Immature natural killer cell (primary cell): ENCODE measurements around the gene GPR143. TPM values are rescaled to one million over a fixed set of nuclear protein-coding genes. Genes with fewer than 3 reads are reported as not detected.
"Not testable (repeated sequence)": the region's sequence is repeated elsewhere in the genome, so short reads cannot be mapped to it uniquely, and the experiment has no call there.

Experiments used
- DNase-seq, 3 donors: peaks; one replicate each; pipeline ENCODE4 v3.0.0; 2022; ENCODE audit warnings: mixed read lengths in 1 of 3
- H3K27ac Mint-ChIP-seq, 6 donors: one replicate each; pipeline ENCODE4 v1.8.0; 2020; ENCODE audit warnings: mixed read lengths in 6 of 6, mild to moderate bottlenecking in 5 of 6, inconsistent platforms in 4 of 6, moderate library complexity in 3 of 6
- H3K27me3 Mint-ChIP-seq, 3 donors: one replicate each; pipeline ENCODE4 v1.8.0; 2020 to 2021; ENCODE audit warnings: low read depth in 3 of 3, mild to moderate bottlenecking in 3 of 3, mixed read lengths in 3 of 3, moderate library complexity in 3 of 3, inconsistent platforms in 1 of 3
- H3K36me3 Mint-ChIP-seq, 3 donors: one replicate each; pipeline ENCODE4 v1.8.0; 2020; ENCODE audit warnings: mixed read lengths in 3 of 3, inconsistent platforms in 2 of 3, mild to moderate bottlenecking in 2 of 3
- H3K4me1 Mint-ChIP-seq, 2 donors: one replicate each; pipeline ENCODE4 v1.8.0; 2020; ENCODE audit warnings: inconsistent platforms in 2 of 2, mild to moderate bottlenecking in 2 of 2, mixed read lengths in 2 of 2, moderate library complexity in 1 of 2
- H3K4me3 Mint-ChIP-seq, 5 donors: one replicate each; pipeline ENCODE4 v1.8.0; 2020; ENCODE audit warnings: mild to moderate bottlenecking in 5 of 5, mixed read lengths in 5 of 5, inconsistent platforms in 3 of 5, moderate library complexity in 3 of 5
- H3K9me3 Mint-ChIP-seq, 6 donors: one replicate each; pipeline ENCODE4 v1.8.0; 2020; ENCODE audit warnings: mild to moderate bottlenecking in 6 of 6, mixed read lengths in 6 of 6, inconsistent platforms in 4 of 6, moderate library complexity in 3 of 6
- polyA plus RNA-seq, 3 donors: library from polyadenylated mRNA; unstranded; fragments of 300-500 nt; fragmentation: Illumina TruSeq; gene quantifications; one replicate each; pipeline ENCODE4 v1.2.3, GENCODE V29; 2021

Gene GPR143
- polyA plus RNA-seq, 3 donors from 2014 or later, result 0.18 TPM; not detected in 2

DNA sequence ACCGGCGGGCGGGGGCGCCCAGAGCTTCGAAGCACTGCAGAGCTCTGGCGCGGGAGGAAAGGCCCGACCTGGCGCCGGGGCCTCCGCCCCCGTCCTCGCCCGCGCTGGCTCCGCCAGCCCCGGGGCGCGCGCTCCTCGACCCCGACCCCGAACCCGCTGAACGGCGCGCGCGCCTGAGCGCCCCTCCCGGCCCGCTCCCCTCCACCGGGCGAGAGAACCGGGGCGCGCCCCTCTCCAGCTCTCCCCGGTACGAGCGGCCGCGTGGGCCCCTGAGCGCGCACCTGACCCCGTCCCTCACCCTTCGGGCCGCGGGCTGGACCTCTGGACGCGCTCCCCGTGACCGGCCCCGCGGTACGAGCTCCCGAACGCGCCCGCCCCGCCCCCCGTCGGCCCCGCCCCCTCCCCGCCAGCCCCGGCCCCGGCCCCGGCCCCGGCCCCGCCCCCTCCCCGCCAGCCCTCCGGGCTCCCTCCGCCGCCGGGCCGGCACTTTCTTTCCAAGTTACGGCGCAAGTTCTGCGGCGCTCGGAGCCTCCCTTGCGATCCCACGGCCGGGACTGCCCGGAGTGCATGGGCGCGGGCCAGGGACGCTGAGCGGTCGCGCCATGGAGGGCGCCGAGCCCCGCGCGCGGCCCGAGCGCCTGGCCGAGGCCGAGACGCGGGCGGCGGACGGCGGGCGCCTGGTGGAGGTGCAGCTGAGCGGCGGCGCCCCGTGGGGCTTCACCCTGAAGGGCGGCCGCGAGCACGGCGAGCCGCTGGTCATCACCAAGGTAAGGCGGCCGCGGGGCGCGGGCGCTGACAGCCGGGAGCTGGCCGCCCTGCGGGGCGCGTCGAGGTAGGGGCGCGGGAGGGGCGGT, 20.5 kb upstream of the GPR143 start, which contains the start of gene SHROOM2:
Gene SHROOM2 (plus strand): TSS at position 486 of the 854 bp plus-strand sequence. CDS start 117 bp downstream, at position 603.
- no peak for DNase-seq
- Mint-ChIP-seq H3K27me3 (peaks cover 2 to 32% (median 8%) of the 10 kb centered on the region in 3 donors), H3K9me3 (peaks cover 0 to 3% (median 0%) of the 10 kb centered on the region in 6 donors), H3K4me1 (peaks cover 0 to 7% of the 10 kb centered on the region in 2 donors), H3K36me3 (no peaks in the 10 kb centered on the region), H3K4me3 (peak within 1 kb of the TSS in 4 of 5 donors; percentile 30 to 63 (median 59)), H3K27ac (no peak within 1 kb of the TSS)

DNA sequence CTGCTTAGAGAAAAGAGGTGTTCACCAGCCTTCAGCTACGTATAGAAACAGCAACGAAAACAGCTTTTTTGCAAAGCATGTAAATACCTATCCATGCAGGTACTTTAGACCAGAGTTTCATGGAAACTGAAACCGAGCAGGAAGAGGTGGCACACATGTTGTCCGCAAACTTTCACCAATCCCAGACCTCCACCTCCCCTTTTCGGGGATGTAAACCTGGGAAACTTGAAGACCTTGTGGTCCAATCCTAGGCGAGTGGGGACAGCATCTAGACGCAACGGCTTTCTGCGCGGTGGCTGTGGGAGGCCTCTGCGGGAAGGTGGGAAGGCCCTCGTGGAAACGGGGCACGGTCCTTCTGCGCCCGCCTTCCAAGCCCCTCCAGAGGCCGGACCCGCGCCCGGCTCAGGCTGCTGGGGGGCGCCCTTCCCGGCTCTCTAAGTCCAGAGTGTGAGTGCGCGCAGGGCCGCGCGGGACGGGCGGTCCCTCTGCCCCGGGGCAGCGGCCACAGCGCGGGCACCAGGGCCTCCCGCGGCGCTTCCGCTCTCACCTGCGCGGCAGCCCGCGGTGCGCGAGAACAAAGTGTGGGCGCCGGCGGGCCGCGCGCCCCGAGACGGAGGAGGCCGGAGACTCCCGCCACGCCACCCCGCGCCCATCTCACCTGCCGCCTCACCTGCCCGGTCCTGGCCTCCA, 19.8 kb upstream of the GPR143 start:
- peak overlapping the region in 3 of 5 donors; percentile 14 to 30 (median 15) for H3K4me3 Mint-ChIP-seq
- H3K27ac Mint-ChIP-seq, result no peak overlapping the region
- no peaks in the 10 kb centered on the region for H3K36me3 Mint-ChIP-seq
- peaks cover 2 to 32% (median 8%) of the 10 kb centered on the region in 3 donors for H3K27me3 Mint-ChIP-seq
- H3K4me1 Mint-ChIP-seq, result peaks cover 0 to 7% of the 10 kb centered on the region in 2 donors
- peaks cover 0 to 3% (median 0%) of the 10 kb centered on the region in 6 donors for H3K9me3 Mint-ChIP-seq
- no peak for DNase-seq

- no peak for DNase-seq
- Mint-ChIP-seq H3K9me3 (peaks cover 0 to 3% (median 0%) of the 10 kb centered on the region in 6 donors), H3K4me3 (no peak overlapping the region), H3K27me3 (peaks cover 2 to 26% (median 8%) of the 10 kb centered on the region in 3 donors), H3K27ac (no peak overlapping the region), H3K4me1 (peaks cover 0 to 7% of the 10 kb centered on the region in 2 donors), H3K36me3 (no peaks in the 10 kb centered on the region)
Observed at GRCh38 chrX:9784332-9784731, 18.7 kb upstream of the GPR143 start.

DNA sequence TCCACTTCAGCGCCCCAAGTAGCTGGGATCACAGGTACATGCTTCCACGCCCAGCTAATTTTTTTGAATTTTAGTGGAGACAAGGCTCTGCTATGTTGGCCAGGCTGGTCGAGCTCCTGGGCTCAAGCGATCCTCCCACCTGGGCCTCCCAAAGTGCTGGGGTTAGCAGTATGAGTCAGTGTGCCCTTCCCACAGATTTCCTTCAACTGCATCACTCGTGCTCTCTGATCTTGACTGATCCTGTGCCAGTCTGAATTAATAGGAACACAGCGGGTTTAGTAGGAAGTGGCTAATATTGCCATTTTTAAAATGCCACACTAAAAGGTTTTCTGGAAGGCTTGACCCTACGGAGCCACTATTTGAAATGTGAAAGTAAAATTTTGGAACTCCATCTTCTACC, 16.3 kb upstream of the GPR143 start:
- H3K36me3 Mint-ChIP-seq, result no peaks in the 10 kb centered on the region

DNA sequence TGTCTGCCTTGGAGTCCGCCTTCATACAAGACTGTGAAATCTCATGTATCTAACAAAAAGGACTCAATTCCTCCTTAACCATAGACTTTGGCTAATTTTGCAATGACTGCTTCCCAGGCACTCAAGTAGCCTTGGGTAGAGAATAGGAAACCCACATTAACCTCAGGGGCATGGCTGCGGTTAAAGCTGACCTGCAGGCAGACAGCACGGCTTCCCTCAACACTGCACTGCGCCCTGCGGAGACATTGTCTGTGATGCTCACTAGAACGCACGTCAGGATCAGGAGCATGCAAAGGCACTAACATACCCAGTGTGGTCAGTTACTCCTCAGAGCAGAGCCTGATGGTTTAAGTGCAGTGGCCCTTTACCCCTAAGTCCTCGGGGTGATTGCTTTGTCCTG, 10.3 kb upstream of the GPR143 start:
- Mint-ChIP-seq H3K4me1 (peaks cover 6 to 11% of the 10 kb centered on the region in 2 donors), H3K27me3 (peaks cover 3 to 10% (median 4%) of the 10 kb centered on the region in 3 donors), H3K9me3 (no peaks in the 10 kb centered on the region), H3K4me3 (no peak overlapping the region), H3K27ac (no peak overlapping the region), H3K36me3 (no peaks in the 10 kb centered on the region)
- peak in 1 of 3 donors; percentile 3 for DNase-seq

More for the DNA sequence above, 16.3 kb upstream of the GPR143 start:
- no peak overlapping the region for H3K27ac Mint-ChIP-seq
- H3K4me3 Mint-ChIP-seq, result no peak overlapping the region
- peaks cover 0 to 5% of the 10 kb centered on the region in 2 donors for H3K4me1 Mint-ChIP-seq
- peaks cover 0 to 16% (median 3%) of the 10 kb centered on the region in 3 donors for H3K27me3 Mint-ChIP-seq
- no peaks in the 10 kb centered on the region for H3K9me3 Mint-ChIP-seq
- no peak for DNase-seq

DNA sequence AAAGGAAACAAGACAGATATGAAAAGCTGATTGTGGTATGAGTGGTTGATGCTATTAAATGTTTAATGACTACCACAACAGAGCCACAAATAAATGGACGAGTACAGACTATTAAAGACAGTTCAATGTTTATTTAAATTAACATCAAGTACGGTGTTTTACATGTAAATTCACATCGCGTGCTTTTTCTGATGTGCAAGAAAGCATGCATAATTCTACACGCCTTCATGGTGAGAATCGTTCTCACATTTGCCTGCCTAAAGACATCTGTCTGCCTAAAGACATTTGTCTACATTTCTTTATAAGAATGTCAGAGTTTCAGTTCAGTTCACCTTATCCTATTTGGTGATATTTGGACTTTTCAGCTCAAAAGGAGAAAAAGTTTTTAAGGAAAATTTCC, 7.3 kb upstream of the GPR143 start:
- peaks cover 3 to 14% (median 4%) of the 10 kb centered on the region in 3 donors for H3K27me3 Mint-ChIP-seq
- no peaks in the 10 kb centered on the region for H3K9me3 Mint-ChIP-seq
- no peak overlapping the region for H3K4me3 Mint-ChIP-seq
- H3K27ac Mint-ChIP-seq, result no peak overlapping the region
- no peaks in the 10 kb centered on the region for H3K36me3 Mint-ChIP-seq
- peaks cover 6 to 11% of the 10 kb centered on the region in 2 donors for H3K4me1 Mint-ChIP-seq
- DNase-seq, result no peak

DNA sequence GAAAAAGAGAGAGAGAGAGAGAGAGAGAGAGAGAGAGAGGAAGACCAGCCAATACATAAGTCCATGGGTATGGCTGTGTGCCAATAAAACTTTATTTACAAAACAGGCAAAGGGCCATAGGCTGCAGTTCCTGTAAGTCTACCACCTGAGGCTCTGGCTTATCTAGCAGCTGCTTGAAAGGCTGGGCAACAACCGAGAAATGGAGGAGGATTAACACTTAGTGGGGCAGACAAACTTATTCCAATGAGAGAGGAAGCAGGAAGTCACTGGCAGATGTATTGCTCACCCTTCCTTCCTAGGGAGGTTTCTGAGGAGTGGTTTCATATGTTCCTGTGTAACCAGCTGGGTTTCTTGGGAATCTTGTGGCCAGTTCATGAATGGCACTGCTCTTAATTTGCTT, 4.7 kb upstream of the GPR143 start:
- no peak for DNase-seq
- H3K36me3 Mint-ChIP-seq, result no peaks in the 10 kb centered on the region
- H3K27me3 Mint-ChIP-seq, result peaks cover 4 to 11% (median 5%) of the 10 kb centered on the region in 3 donors
- H3K4me3 Mint-ChIP-seq, result no peak overlapping the region
- H3K9me3 Mint-ChIP-seq, result no peaks in the 10 kb centered on the region
- H3K4me1 Mint-ChIP-seq, result peaks cover under 1 to 4% of the 10 kb centered on the region in 2 donors
- H3K27ac Mint-ChIP-seq, result no peak overlapping the region

GRCh38 chrX:9768321-9768839, 2.7 kb upstream of the GPR143 start:
- H3K36me3 Mint-ChIP-seq, H3K27ac Mint-ChIP-seq, H3K4me1 Mint-ChIP-seq, H3K4me3 Mint-ChIP-seq, H3K9me3 Mint-ChIP-seq, DNase-seq: not testable (repeated sequence)
- H3K27me3 Mint-ChIP-seq, result peaks cover 4 to 12% (median 5%) of the 10 kb centered on the region in 3 donors

GRCh38 chrX:9767375-9767774, 1.7 kb upstream of the GPR143 start:
- Mint-ChIP-seq H3K4me1 (no peaks in the 10 kb centered on the region), H3K4me3 (no peak overlapping the region)

DNA sequence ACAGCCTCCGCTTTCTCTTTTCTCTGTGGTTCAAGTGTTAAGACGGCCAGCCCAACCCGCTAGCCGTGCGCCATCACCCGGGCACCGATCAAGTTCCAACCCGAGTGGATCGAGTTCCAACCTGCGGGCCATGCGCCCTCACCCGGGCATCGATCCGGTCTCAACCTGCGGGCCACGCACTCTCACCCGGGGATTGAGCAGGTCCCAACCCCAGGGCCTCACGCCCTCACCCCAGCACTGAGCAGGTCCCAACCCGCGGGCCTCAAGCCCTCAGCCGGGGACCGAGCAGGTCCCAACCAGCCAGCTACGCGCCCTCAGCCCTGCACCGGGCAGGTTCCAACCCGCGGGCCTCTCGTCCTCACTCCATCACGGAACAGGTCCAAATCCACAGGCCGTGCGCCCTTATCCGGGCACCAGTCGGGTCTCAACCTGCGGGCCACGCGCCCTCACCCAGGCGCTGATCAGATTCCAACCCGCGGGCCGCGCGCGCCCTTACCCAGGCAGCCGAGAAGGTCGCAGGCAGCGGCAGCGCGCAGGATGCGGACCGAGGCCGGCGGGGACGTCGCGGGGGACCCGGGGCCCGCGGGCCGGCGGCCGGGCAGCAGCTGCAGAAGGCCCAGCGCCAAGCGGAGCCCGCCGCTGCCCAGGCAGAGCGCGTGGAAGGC, 443 bp downstream of the GPR143 start:
- Mint-ChIP-seq H3K36me3 (no peaks in the 10 kb centered on the region), H3K27me3 (peaks cover 4 to 16% (median 6%) of the 10 kb centered on the region in 3 donors), H3K4me1 (no peaks in the 10 kb centered on the region), H3K4me3 (no peak overlapping the region), H3K9me3 (no peaks in the 10 kb centered on the region), H3K27ac (no peak overlapping the region)
- no peak for DNase-seq

More at GRCh38 chrX:9767375-9767774, 1.7 kb upstream of the GPR143 start:
- Mint-ChIP-seq H3K36me3 (no peaks in the 10 kb centered on the region), H3K27me3 (peaks cover 5 to 14% (median 7%) of the 10 kb centered on the region in 3 donors), H3K9me3 (no peaks in the 10 kb centered on the region), H3K27ac (no peak overlapping the region)
- no peak for DNase-seq

DNA sequence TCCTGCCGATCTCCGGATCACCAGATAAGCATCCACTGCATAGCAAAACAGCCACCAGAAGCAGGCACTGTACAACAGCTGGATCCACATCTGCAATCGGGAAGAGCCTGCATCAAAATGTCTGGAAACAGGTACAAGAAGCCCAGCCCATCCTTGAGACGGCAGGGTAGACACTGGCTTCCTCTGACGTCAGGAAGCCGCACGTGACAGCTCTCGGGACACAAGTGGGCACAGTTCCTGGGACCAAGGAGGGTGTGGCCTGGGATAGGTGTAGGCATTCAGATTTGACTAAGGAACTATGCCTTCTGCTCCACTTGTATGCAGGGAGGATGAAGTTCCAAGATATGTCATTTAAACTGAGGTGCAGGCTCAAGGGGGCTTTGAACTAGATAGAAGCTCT, 6.3 kb downstream of the GPR143 start:
- Mint-ChIP-seq H3K4me1 (no peaks in the 10 kb centered on the region), H3K4me3 (no peak overlapping the region), H3K27ac (no peak overlapping the region), H3K9me3 (peaks cover 0 to 5% (median 0%) of the 10 kb centered on the region in 6 donors), H3K36me3 (no peaks in the 10 kb centered on the region), H3K27me3 (peaks cover 3 to 9% (median 4%) of the 10 kb centered on the region in 3 donors)
- no peak for DNase-seq

DNA sequence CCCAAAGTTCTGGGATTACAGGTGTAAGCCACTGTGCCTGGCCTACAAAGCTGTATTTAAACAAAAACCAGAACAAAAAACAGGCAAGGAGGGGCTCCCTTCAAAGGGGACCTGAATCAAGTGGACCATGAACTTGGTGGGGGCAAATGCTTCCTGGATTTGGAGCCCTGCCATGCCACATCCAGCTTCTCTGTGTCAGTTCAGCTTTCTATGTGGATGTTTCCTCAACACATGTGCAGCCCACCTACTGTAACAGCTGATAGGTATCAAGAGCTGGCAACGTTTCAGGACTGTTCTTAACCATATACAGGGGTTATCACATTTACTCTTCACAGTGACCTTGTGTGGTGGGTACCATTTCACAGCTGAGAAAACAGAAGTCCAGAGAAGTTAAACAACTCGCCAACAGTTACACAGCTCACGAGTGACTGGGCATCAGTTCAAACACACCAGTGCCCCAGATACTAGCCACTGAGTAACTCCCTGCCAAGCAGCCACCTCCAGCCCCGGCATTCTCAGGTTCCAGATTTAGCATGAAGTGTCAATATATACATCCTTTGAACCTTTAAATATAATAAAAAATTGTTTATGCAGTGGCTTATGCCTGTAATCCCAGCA, 7.5 kb downstream of the GPR143 start:
- peaks cover 3 to 7% (median 4%) of the 10 kb centered on the region in 3 donors for H3K27me3 Mint-ChIP-seq

GRCh38 chrX:9757366-9757765, 8.3 kb downstream of the GPR143 start:
- Mint-ChIP-seq H3K4me1 (no peaks in the 10 kb centered on the region), H3K27me3 (peaks cover under 1 to 8% (median 2%) of the 10 kb centered on the region in 3 donors), H3K27ac (peak overlapping the region in 1 of 6 donors; percentile 37), H3K9me3 (peaks cover 0 to 5% (median 0%) of the 10 kb centered on the region in 6 donors), H3K4me3 (no peak overlapping the region), H3K36me3 (no peaks in the 10 kb centered on the region)
- no peak for DNase-seq

More for the DNA sequence above, 7.5 kb downstream of the GPR143 start:
- Mint-ChIP-seq H3K9me3 (peaks cover 0 to 5% (median 0%) of the 10 kb centered on the region in 6 donors), H3K36me3 (no peaks in the 10 kb centered on the region), H3K4me1 (no peaks in the 10 kb centered on the region), H3K27ac (no peak overlapping the region), H3K4me3 (no peak overlapping the region)
- no peak for DNase-seq
